Measurements from ENCODE around the gene RHCG. TPM values are rescaled to one million over a fixed set of nuclear protein-coding genes. Genes with fewer than 3 reads are reported as not detected.

The RHCG gene
- total RNA-seq, 1 experiment from 2014 or later: not detected

GRCh38 chr15:89442671-89443307, 53.6 kb downstream of the RHCG start:
- BruUV-seq (replicated peaks): no TSS peak
- Histone ChIP-seq H3K36me3 (ENCODE audit: low read depth, low read length) (no peaks in the 10 kb centered on the region), H3K9me2 (replicated peaks; ENCODE audit: low read length) (no peaks in the 10 kb centered on the region), H3K27ac (ENCODE audit: low read length) (no peak overlapping the region), H3K27me3 (ENCODE audit: low read length) (no peaks in the 10 kb centered on the region), H3K79me2 (ENCODE audit: low read length) (no peaks in the 10 kb centered on the region), H4K20me1 (ENCODE audit: low read length) (no peaks in the 10 kb centered on the region), H3F3A (ENCODE audit: low read length, unreplicated experiment) (no peaks in the 10 kb centered on the region), H3K9ac (ENCODE audit: low read length) (no peak overlapping the region), H3K9me3 (ENCODE audit: low read length) (no peaks in the 10 kb centered on the region), H3K4me1 (ENCODE audit: insufficient read depth, low read length) (no peaks in the 10 kb centered on the region), H3K4me3 (ENCODE audit: low read length) (no peak overlapping the region), H2AFZ (ENCODE audit: low read length) (no peak overlapping the region), H3K4me2 (ENCODE audit: low read length) (no peak overlapping the region)
- ChIA-PET CTCF (interaction anchor here (1.0 kb wide), 2 partner anchors 28 to 30 kb away, joined by 3 to 4 read pairs; no protein-coding TSS in a partner anchor), POLR2A (ENCODE audit: unreplicated experiment) (no interaction called here)
- intact Hi-C loops (cut with micrococcal nuclease): loop anchor here (1.0 to 5.0 kb wide), 2 partner anchors 31 to 115 kb away; no protein-coding TSS in a partner anchor
- ATAC-seq (peak; percentile 74), DNase-seq (peak; percentile 77)
- peak; percentile 93 for TF ChIP-seq CTCF (conservative IDR thresholded peaks at IDR 0.05; ENCODE audit: low read depth, low read length)
- no peak for TF ChIP-seq EZH2 (IDR thresholded peaks at IDR 0.05; ENCODE audit: low read length, unreplicated experiment)
- TF ChIP-seq EZH2phosphoT487 (IDR thresholded peaks at IDR 0.05; ENCODE audit: borderline replicate concordance, low read length): no peak

GRCh38 chr15:89442155-89442554, 54.2 kb downstream of the RHCG start:
- TF ChIP-seq EZH2 (IDR thresholded peaks at IDR 0.05; ENCODE audit: low read length, unreplicated experiment) (no peak), CTCF (conservative IDR thresholded peaks at IDR 0.05; ENCODE audit: low read depth, low read length) (no peak), EZH2phosphoT487 (IDR thresholded peaks at IDR 0.05; ENCODE audit: borderline replicate concordance, low read length) (no peak)
- Histone ChIP-seq H4K20me1 (ENCODE audit: low read length) (no peaks in the 10 kb centered on the region), H3K9me2 (replicated peaks; ENCODE audit: low read length) (no peaks in the 10 kb centered on the region), H2AFZ (ENCODE audit: low read length) (no peak overlapping the region), H3K9ac (ENCODE audit: low read length) (no peak overlapping the region), H3K4me3 (ENCODE audit: low read length) (no peak overlapping the region), H3K9me3 (ENCODE audit: low read length) (no peaks in the 10 kb centered on the region), H3K27ac (ENCODE audit: low read length) (no peak overlapping the region), H3K4me1 (ENCODE audit: insufficient read depth, low read length) (no peaks in the 10 kb centered on the region), H3K4me2 (ENCODE audit: low read length) (no peak overlapping the region), H3K79me2 (ENCODE audit: low read length) (no peaks in the 10 kb centered on the region), H3F3A (ENCODE audit: low read length, unreplicated experiment) (no peaks in the 10 kb centered on the region), H3K27me3 (ENCODE audit: low read length) (no peaks in the 10 kb centered on the region), H3K36me3 (ENCODE audit: low read depth, low read length) (no peaks in the 10 kb centered on the region)
- BruUV-seq (replicated peaks): no TSS peak
- DNase-seq (no peak), ATAC-seq (no peak)
- ChIA-PET CTCF (interaction anchor here (1.0 kb wide), 2 partner anchors 29 to 30 kb away, joined by 3 to 4 read pairs; no protein-coding TSS in a partner anchor), POLR2A (ENCODE audit: unreplicated experiment) (no interaction called here)
- intact Hi-C loops (cut with micrococcal nuclease): loop anchor here (1.0 to 5.0 kb wide), 2 partner anchors 31 to 115 kb away; no protein-coding TSS in a partner anchor

- intact Hi-C loops (cut with micrococcal nuclease): loop anchor here (5.0 kb wide), 1 partner anchor 116 kb away; no protein-coding TSS in a partner anchor
- Histone ChIP-seq H2AFZ (ENCODE audit: low read length) (no peak overlapping the region), H3K4me1 (ENCODE audit: insufficient read depth, low read length) (no peaks in the 10 kb centered on the region), H3K9ac (ENCODE audit: low read length) (no peak overlapping the region), H3K36me3 (ENCODE audit: low read depth, low read length) (no peaks in the 10 kb centered on the region), H3K9me3 (ENCODE audit: low read length) (no peaks in the 10 kb centered on the region), H3K27me3 (ENCODE audit: low read length) (no peaks in the 10 kb centered on the region), H4K20me1 (ENCODE audit: low read length) (no peaks in the 10 kb centered on the region), H3K79me2 (ENCODE audit: low read length) (no peaks in the 10 kb centered on the region), H3K4me2 (ENCODE audit: low read length) (no peak overlapping the region), H3K27ac (ENCODE audit: low read length) (no peak overlapping the region), H3K4me3 (ENCODE audit: low read length) (no peak overlapping the region), H3K9me2 (replicated peaks; ENCODE audit: low read length) (no peaks in the 10 kb centered on the region), H3F3A (ENCODE audit: low read length, unreplicated experiment) (no peaks in the 10 kb centered on the region)
- ChIA-PET CTCF (interaction anchor here (0.6 kb wide), 2 partner anchors 31 to 134 kb away, joined by 3 read pairs; no protein-coding TSS in a partner anchor), POLR2A (ENCODE audit: unreplicated experiment) (no interaction called here)
- DNase-seq (peak; percentile 11), ATAC-seq (no peak)
- TF ChIP-seq EZH2phosphoT487 (IDR thresholded peaks at IDR 0.05; ENCODE audit: borderline replicate concordance, low read length) (no peak), EZH2 (IDR thresholded peaks at IDR 0.05; ENCODE audit: low read length, unreplicated experiment) (no peak), CTCF (conservative IDR thresholded peaks at IDR 0.05; ENCODE audit: low read depth, low read length) (no peak)
- BruUV-seq (replicated peaks): no TSS peak
Observed at GRCh38 chr15:89441295-89441812, 55.0 kb downstream of the RHCG start.
